H9 (cell line): ENCODE data around the gene GDI2. TPM values are rescaled to one million over a fixed set of nuclear protein-coding genes. Genes with fewer than 3 reads are reported as not detected.

ENCODE experiments used
- DNase-seq: peaks from one replicate; pipeline ENCODE4 v3.0.0-alpha.2; 2017
- H2AFZ ChIP-seq: one replicate; pipeline ENCODE4 v1.6.1; 2013; ENCODE audit warnings: mild to moderate bottlenecking, low read length, control low read depth, moderate library complexity
- H2AK5ac ChIP-seq: 2 replicates; pipeline ENCODE4 v1.6.1; 2013; ENCODE audit warnings: low read length, control low read depth, mixed read lengths; ENCODE audit not compliant: insufficient read length
- H2BK120ac ChIP-seq: one replicate; pipeline ENCODE4 v1.6.1; 2013; ENCODE audit warnings: low read depth, mild to moderate bottlenecking, low read length, control low read depth, inconsistent platforms; ENCODE audit not compliant: poor library complexity, severe bottlenecking
- H2BK12ac ChIP-seq: 2 replicates; pipeline ENCODE4 v1.6.1; 2013; ENCODE audit warnings: low read length, control low read depth, mixed read lengths, low read depth; ENCODE audit not compliant: insufficient read length
- H2BK15ac ChIP-seq: 2 replicates; pipeline ENCODE4 v1.6.1; 2013; ENCODE audit warnings: low read depth, low read length, control low read depth
- H2BK20ac ChIP-seq: one replicate; pipeline ENCODE4 v1.6.1; 2013; ENCODE audit warnings: low read depth, mild to moderate bottlenecking, low read length, control low read depth, inconsistent platforms; ENCODE audit not compliant: poor library complexity, severe bottlenecking
- H2BK5ac ChIP-seq: 2 replicates; pipeline ENCODE4 v1.6.1; 2013; ENCODE audit warnings: low read length, control low read depth, mixed read lengths; ENCODE audit not compliant: insufficient read length
- H3K14ac ChIP-seq: 2 replicates; pipeline ENCODE4 v1.6.1; 2013; ENCODE audit warnings: low read length, control low read depth; ENCODE audit not compliant: insufficient read depth
- H3K18ac ChIP-seq: 2 replicates; pipeline ENCODE4 v1.6.1; 2013; ENCODE audit warnings: low read depth, mild to moderate bottlenecking, mixed read lengths, low read length, control low read depth; ENCODE audit not compliant: insufficient read length
- H3K23ac ChIP-seq: 2 replicates; pipeline ENCODE4 v1.6.1; 2013; ENCODE audit warnings: low read length, control low read depth, mixed read lengths, low read depth; ENCODE audit not compliant: insufficient read length
- H3K23me2 ChIP-seq: 2 replicates; pipeline ENCODE4 v1.6.1; 2013; ENCODE audit warnings: low read depth, mild to moderate bottlenecking, mixed read lengths, low read length, control low read depth; ENCODE audit not compliant: insufficient read length, poor library complexity, severe bottlenecking
- H3K27ac ChIP-seq: 2 replicates; pipeline ENCODE4 v1.5.1; 2013; ENCODE audit warnings: low read length, control low read depth, mixed read lengths, low read depth; ENCODE audit not compliant: insufficient read length
- H3K27me3 ChIP-seq: 2 replicates; pipeline ENCODE4 v1.6.1; 2013; ENCODE audit warnings: low read length, control low read depth, inconsistent platforms; ENCODE audit not compliant: insufficient read depth
- H3K4ac ChIP-seq: 2 replicates; pipeline ENCODE4 v1.6.1; 2013; ENCODE audit warnings: low read depth, mild to moderate bottlenecking, control low read depth, inconsistent platforms, low read length, moderate library complexity
- H3K4me1 ChIP-seq: 2 replicates; pipeline ENCODE4 v1.6.1; 2013; ENCODE audit warnings: low read length, control low read depth, inconsistent platforms; ENCODE audit not compliant: insufficient read depth
- H3K4me2 ChIP-seq: 2 replicates; pipeline ENCODE4 v1.6.1; 2013; ENCODE audit warnings: low read length, control low read depth, mixed read lengths; ENCODE audit not compliant: insufficient read length, insufficient read depth
- H3K56ac ChIP-seq: 2 replicates; pipeline ENCODE4 v1.6.1; 2013; ENCODE audit warnings: low read depth, mild to moderate bottlenecking, mixed read lengths, low read length, control low read depth; ENCODE audit not compliant: insufficient read length
- H3K79me1 ChIP-seq: 2 replicates; pipeline ENCODE4 v1.6.1; 2013; ENCODE audit warnings: low read depth, mild to moderate bottlenecking, moderate library complexity, low read length, control low read depth, inconsistent platforms; ENCODE audit not compliant: insufficient read depth, poor library complexity, severe bottlenecking
- H3K79me2 ChIP-seq: 2 replicates; pipeline ENCODE4 v1.6.1; 2013; ENCODE audit warnings: low read length, control low read depth, inconsistent platforms; ENCODE audit not compliant: insufficient read depth
- H3K9ac ChIP-seq: 2 replicates; pipeline ENCODE4 v1.6.1; 2013; ENCODE audit warnings: low read length, control low read depth, mixed read lengths; ENCODE audit not compliant: insufficient read length; ENCODE audit errors: extremely low read depth
- H3K9me3 ChIP-seq: one replicate; pipeline ENCODE4 v1.6.1; 2013; ENCODE audit warnings: low read depth, low read length, inconsistent platforms; ENCODE audit not compliant: control insufficient read depth
- H3T11ph ChIP-seq: one replicate; pipeline ENCODE4 v1.6.1; 2013; ENCODE audit warnings: mild to moderate bottlenecking, low read length, control low read depth, inconsistent platforms
- H4K20me1 ChIP-seq: one replicate; pipeline ENCODE4 v1.6.1; 2013; ENCODE audit not compliant: control insufficient read depth, insufficient read length, insufficient read depth
- H4K5ac ChIP-seq: 2 replicates; pipeline ENCODE4 v1.6.1; 2013; ENCODE audit warnings: low read depth, mild to moderate bottlenecking, mixed read lengths, low read length, control low read depth; ENCODE audit not compliant: insufficient read length
- H4K8ac ChIP-seq: replicated peaks from 2 replicates; pipeline ENCODE4 v1.6.1; 2013; ENCODE audit warnings: low read length, control low read depth, mixed read lengths, low read depth; ENCODE audit not compliant: insufficient read length
- H4K91ac ChIP-seq: 2 replicates; pipeline ENCODE4 v1.6.1; 2013; ENCODE audit warnings: low read depth, mild to moderate bottlenecking, moderate library complexity, mixed read lengths, low read length, control low read depth; ENCODE audit not compliant: insufficient read length
- H3K27ac Mint-ChIP-seq, 3 experiments: 2 replicates in 2 of 3; 3 replicates in 1 of 3; pipeline ENCODE4 v1.8.0; 2020 to 2021; ENCODE audit warnings: mixed read lengths in 3 of 3, mild to moderate bottlenecking in 1 of 3, moderate library complexity in 1 of 3
- H3K27me3 Mint-ChIP-seq: 2 replicates; pipeline ENCODE4 v1.8.0; 2021; ENCODE audit warnings: low read depth, mild to moderate bottlenecking, moderate library complexity, mixed read lengths
- H3K36me3 Mint-ChIP-seq, 3 experiments: 2 replicates in 2 of 3; 3 replicates in 1 of 3; pipeline ENCODE4 v1.8.0; 2020 to 2021; ENCODE audit warnings: low read depth in 3 of 3, mixed read lengths in 3 of 3; ENCODE audit not compliant: insufficient read depth in 1 of 3
- H3K4me1 Mint-ChIP-seq, 2 experiments: 2 replicates each; pipeline ENCODE4 v1.8.0; 2020; ENCODE audit warnings: mixed read lengths in 2 of 2
- H3K4me3 Mint-ChIP-seq, 2 experiments: 2 replicates in 1 of 2; 3 replicates in 1 of 2; pipeline ENCODE4 v1.8.0; 2020 to 2021; ENCODE audit warnings: mild to moderate bottlenecking in 2 of 2, mixed read lengths in 2 of 2, moderate library complexity in 1 of 2
- H3K9me3 Mint-ChIP-seq, 2 experiments: 2 replicates in 1 of 2; 3 replicates in 1 of 2; pipeline ENCODE4 v1.8.0; 2020; ENCODE audit warnings: mild to moderate bottlenecking in 2 of 2, mixed read lengths in 2 of 2, moderate library complexity in 1 of 2
- CTCF ChIP-seq: fragments of 200-600 bp; sonication (generic); conservative IDR thresholded peaks from 3 replicates; pipeline ENCODE4 v1.8.0; 2021; ENCODE audit warnings: antibody characterized with exemption, mild to moderate bottlenecking
- WGBS: extraction: QIAGEN DNeasy Blood & Tissue Kit; methylation state at CpG from one replicate; pipeline ENCODE4 v1.1.7; 2013; ENCODE audit warnings: missing lambda C conversion rate, low lambda C conversion rate, mixed read lengths; ENCODE audit not compliant: insufficient read length; ENCODE audit errors: extremely low coverage; 5-methylcytosine and 5-hydroxymethylcytosine counted together
- total RNA-seq: library from RNA; stranded (reverse); gene quantifications from 2 replicates; pipeline ENCODE4 v1.2.1, GENCODE V29; 2021

GDI2 gene
- total RNA-seq, 1 experiment from 2014 or later: 351 TPM

GRCh38 chr10:5844345-5845055 lies 31.3 kb upstream of the GDI2 start:
- no peak overlapping the region for H3K27ac Mint-ChIP-seq

More at GRCh38 chr10:5844345-5845055, 31.3 kb upstream of the GDI2 start:
- no peaks in the 10 kb centered on the region for H3K4me1 ChIP-seq
- H3K4me1 Mint-ChIP-seq: peaks cover 10 to 11% of the 10 kb centered on the region in 2 experiments; a peak in 3 of 4 replicates
- no peaks in the 10 kb centered on the region for H3K79me1 ChIP-seq
- H3K4me3 Mint-ChIP-seq: no peak overlapping the region
- H4K8ac ChIP-seq: no peak overlapping the region
- no peaks in the 10 kb centered on the region for H3K9me3 ChIP-seq
- H3K27ac ChIP-seq: no peak overlapping the region
- peaks cover 2% of the 10 kb centered on the region for H3K27me3 Mint-ChIP-seq
- no peak overlapping the region for H4K91ac ChIP-seq
- no peak overlapping the region for H3K14ac ChIP-seq
- no peak for DNase-seq
- TF ChIP-seq CTCF: no peak
- H2BK15ac ChIP-seq: no peak overlapping the region
- no peak overlapping the region for H3T11ph ChIP-seq
- no peak overlapping the region for H3K4ac ChIP-seq
- no peaks in the 10 kb centered on the region for H3K23me2 ChIP-seq
- no peak overlapping the region for H3K9ac ChIP-seq
- H3K27me3 ChIP-seq: no peaks in the 10 kb centered on the region
- H4K5ac ChIP-seq: no peak overlapping the region
- no peak overlapping the region for H3K23ac ChIP-seq
- H2BK120ac ChIP-seq: no peak overlapping the region
- H3K9me3 Mint-ChIP-seq: no peaks in the 10 kb centered on the region
- H2AK5ac ChIP-seq: no peak overlapping the region
- no peak overlapping the region for H2BK5ac ChIP-seq
- H2BK20ac ChIP-seq: no peak overlapping the region
- no peak overlapping the region for H3K56ac ChIP-seq
- no peak overlapping the region for H2AFZ ChIP-seq
- no CpG with 5 or more reads among the region's 13 CpGs for WGBS
- H2BK12ac ChIP-seq: no peak overlapping the region
- no peak overlapping the region for H3K18ac ChIP-seq
- H4K20me1 ChIP-seq: no peaks in the 10 kb centered on the region
- H3K36me3 Mint-ChIP-seq: no peaks in the 10 kb centered on the region
- H3K4me2 ChIP-seq: no peak overlapping the region
- H3K79me2 ChIP-seq: no peaks in the 10 kb centered on the region
